Ascending aorta (tissue), 2 donors: Measurements from ENCODE around the gene NAXD. TPM values are rescaled to one million over a fixed set of nuclear protein-coding genes. Genes with fewer than 3 reads are reported as not detected.

Experiments
- DNase-seq, 2 donors: peaks; one replicate each; pipeline ENCODE4 v3.0.0-alpha.2; 2019; ENCODE audit warnings: low spot score in 2 of 2
- H3K27ac ChIP-seq, 2 donors: fragments of 200-600 bp; sonication (generic); one replicate each; pipeline ENCODE4 v1.5.1; 2016 to 2017; ENCODE audit warnings: mild to moderate bottlenecking in 1 of 2
- H3K27me3 ChIP-seq: fragments of 200-600 bp; sonication (generic); one replicate; pipeline ENCODE4 v1.5.1; 2017
- H3K36me3 ChIP-seq, 2 donors: fragments of 200-600 bp; sonication (generic); one replicate each; pipeline ENCODE4 v1.5.1; 2016
- H3K4me1 ChIP-seq, 2 donors: fragments of 200-600 bp; sonication (generic); one replicate each; pipeline ENCODE4 v1.5.1; 2016 to 2017; ENCODE audit warnings: mild to moderate bottlenecking in 1 of 2
- H3K4me3 ChIP-seq, 2 donors: fragments of 200-600 bp; sonication (generic); one replicate each; pipeline ENCODE4 v1.5.1; 2016 to 2017; ENCODE audit warnings: mild to moderate bottlenecking in 1 of 2
- H3K9me3 ChIP-seq, 2 donors: fragments of 200-600 bp; sonication (generic); one replicate each; pipeline ENCODE4 v1.5.1; 2016
- intact Hi-C: fragments of 100-400 bp; cut with DNase I; formaldehyde crosslinking; loops from one replicate; pipeline ENCODE4 v1.15.1; 2023
- total RNA-seq: library from RNA; depleted of rRNA; stranded (reverse); fragments of >200 nt; gene quantifications from one replicate; pipeline ENCODE4 v1.1.0, GENCODE V29; 2016
- TF ChIP-seq, protein P1 (sequence below), 3 experiments: fragments of 200-600 bp in 2 of 3; fragments of 450-650 bp in 1 of 3; sonication (generic) in 2 of 3; IDR thresholded peaks; one replicate each; pipeline ENCODE4 v1.5.1; 2016 to 2019; ENCODE audit warnings: antibody characterized with exemption in 3 of 3, mild to moderate bottlenecking in 1 of 3, moderate library complexity in 1 of 3

NAXD gene
- total RNA-seq, 1 donor from 2014 or later: 1.9 TPM

DNA sequence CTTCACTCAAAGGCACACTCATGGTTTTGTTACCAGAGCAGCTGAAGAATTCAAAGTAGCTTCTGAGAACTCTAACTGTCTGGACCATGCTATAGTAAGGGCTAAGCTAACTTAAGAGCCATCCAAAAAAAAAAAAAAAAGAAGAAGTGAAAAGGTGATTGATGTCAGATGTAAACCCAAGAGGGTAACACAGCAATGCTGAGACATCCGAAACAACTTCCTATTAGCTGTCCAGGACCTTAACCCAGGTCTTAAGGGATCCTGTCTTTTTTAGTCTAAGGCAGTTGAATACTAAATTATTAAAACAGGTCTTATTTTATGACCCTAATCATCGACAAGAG is 42.6 kb upstream of the NAXD start:
- H3K9me3 ChIP-seq: no peaks in the 10 kb centered on the region
- peaks cover 0 to 2% of the 10 kb centered on the region in 2 donors for H3K4me1 ChIP-seq
- intact Hi-C loops: no loop called here
- H3K4me3 ChIP-seq: no peak overlapping the region
- H3K27me3 ChIP-seq: no peaks in the 10 kb centered on the region
- H3K36me3 ChIP-seq: no peaks in the 10 kb centered on the region
- DNase-seq: no peak
- TF ChIP-seq, protein P1, sequence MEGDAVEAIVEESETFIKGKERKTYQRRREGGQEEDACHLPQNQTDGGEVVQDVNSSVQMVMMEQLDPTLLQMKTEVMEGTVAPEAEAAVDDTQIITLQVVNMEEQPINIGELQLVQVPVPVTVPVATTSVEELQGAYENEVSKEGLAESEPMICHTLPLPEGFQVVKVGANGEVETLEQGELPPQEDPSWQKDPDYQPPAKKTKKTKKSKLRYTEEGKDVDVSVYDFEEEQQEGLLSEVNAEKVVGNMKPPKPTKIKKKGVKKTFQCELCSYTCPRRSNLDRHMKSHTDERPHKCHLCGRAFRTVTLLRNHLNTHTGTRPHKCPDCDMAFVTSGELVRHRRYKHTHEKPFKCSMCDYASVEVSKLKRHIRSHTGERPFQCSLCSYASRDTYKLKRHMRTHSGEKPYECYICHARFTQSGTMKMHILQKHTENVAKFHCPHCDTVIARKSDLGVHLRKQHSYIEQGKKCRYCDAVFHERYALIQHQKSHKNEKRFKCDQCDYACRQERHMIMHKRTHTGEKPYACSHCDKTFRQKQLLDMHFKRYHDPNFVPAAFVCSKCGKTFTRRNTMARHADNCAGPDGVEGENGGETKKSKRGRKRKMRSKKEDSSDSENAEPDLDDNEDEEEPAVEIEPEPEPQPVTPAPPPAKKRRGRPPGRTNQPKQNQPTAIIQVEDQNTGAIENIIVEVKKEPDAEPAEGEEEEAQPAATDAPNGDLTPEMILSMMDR (IDR thresholded peaks at IDR 0.05): no peak
- no peak overlapping the region for H3K27ac ChIP-seq

DNA sequence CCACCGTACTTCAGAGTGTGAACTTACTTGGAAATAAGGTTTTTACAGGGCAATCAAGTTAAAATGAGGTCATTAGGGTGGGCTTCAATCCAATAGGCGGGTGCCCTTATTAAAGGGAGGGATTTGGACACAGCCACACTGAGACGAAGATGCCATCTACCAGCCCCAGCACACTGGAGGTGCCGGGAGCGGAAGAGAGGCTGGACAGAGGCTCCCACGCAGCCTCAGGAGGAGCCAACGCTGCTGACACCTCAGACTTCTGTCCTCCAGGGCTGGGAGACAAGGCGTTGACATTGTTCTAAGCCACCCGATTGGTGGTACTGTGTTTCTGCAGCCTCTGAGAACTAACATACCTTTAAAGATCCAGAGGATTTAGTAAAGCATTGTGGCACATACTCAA is 41.2 kb upstream of the NAXD start:
- DNase-seq: no peak
- TF ChIP-seq, protein P1 (IDR thresholded peaks at IDR 0.05): no peak
- no peaks in the 10 kb centered on the region for H3K27me3 ChIP-seq
- H3K4me1 ChIP-seq: peaks cover 0 to 2% of the 10 kb centered on the region in 2 donors
- intact Hi-C loops: no loop called here
- no peaks in the 10 kb centered on the region for H3K36me3 ChIP-seq
- H3K9me3 ChIP-seq: no peaks in the 10 kb centered on the region
- H3K4me3 ChIP-seq: no peak overlapping the region
- no peak overlapping the region for H3K27ac ChIP-seq

DNA sequence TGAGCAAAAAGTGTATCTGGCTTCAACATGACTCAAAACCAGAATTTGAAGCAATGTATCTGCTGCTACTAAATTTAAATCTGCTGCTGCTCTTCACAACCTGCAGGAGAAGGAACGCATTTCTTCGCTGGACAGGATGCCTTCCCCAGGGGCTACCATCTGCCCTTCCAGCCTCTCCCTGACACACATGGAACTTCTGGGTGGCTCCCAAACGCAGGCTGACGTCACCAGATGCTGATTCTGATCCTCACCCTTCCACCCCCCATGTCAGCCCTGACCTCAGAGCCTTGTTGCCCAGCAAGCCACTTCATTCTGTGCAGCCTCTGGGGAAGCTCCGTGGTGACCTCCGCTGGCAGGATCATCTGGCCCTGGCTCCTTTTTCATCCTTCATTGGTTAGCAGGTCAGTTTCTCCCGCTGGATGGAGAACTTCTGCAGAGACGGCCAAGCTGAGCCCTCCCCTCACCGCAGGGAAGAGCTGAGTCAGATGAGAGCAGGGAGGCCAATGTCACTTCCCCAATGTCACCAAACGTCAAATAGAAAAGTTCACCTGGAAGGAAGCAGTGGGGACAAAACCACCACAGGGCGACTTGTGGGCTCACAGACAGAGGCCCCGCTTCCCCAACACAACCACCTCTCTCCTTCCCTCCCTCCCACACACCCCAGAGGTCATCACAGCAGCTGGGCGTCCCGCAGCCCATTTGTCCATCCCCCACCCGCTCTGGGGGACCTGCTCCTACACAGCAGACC is 39.8 kb upstream of the NAXD start:
- H3K9me3 ChIP-seq: no peaks in the 10 kb centered on the region
- no peaks in the 10 kb centered on the region for H3K27me3 ChIP-seq
- H3K4me1 ChIP-seq: peaks cover 0 to 2% of the 10 kb centered on the region in 2 donors
- H3K27ac ChIP-seq: no peak overlapping the region
- H3K36me3 ChIP-seq: no peaks in the 10 kb centered on the region
- intact Hi-C loops: no loop called here
- DNase-seq: no peak
- TF ChIP-seq, protein P1 (IDR thresholded peaks at IDR 0.05): no peak
- H3K4me3 ChIP-seq: no peak overlapping the region

DNA sequence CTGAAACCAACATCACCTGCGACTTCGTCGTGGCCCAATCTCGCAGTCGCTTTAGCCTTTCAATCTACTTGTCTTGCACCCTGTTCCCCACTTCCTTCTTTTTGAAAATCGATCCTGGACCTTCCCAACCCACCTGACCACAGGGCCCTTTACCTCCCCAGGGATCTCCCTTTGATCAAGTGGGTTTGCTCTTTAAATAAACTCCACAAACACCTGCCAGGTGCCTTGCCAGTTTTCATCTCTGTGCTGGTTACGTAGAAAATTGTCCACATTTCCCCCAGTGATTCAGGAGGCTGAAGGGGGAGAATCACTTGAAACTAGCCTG is 39.3 kb upstream of the NAXD start:
- no peak for DNase-seq
- TF ChIP-seq, protein P1 (IDR thresholded peaks at IDR 0.05): no peak
- Histone ChIP-seq H3K36me3 (no peaks in the 10 kb centered on the region), H3K4me3 (no peak overlapping the region), H3K27ac (no peak overlapping the region), H3K4me1 (peaks cover 0 to 2% of the 10 kb centered on the region in 2 donors), H3K27me3 (no peaks in the 10 kb centered on the region), H3K9me3 (no peaks in the 10 kb centered on the region)
- intact Hi-C loops: no loop called here

DNA sequence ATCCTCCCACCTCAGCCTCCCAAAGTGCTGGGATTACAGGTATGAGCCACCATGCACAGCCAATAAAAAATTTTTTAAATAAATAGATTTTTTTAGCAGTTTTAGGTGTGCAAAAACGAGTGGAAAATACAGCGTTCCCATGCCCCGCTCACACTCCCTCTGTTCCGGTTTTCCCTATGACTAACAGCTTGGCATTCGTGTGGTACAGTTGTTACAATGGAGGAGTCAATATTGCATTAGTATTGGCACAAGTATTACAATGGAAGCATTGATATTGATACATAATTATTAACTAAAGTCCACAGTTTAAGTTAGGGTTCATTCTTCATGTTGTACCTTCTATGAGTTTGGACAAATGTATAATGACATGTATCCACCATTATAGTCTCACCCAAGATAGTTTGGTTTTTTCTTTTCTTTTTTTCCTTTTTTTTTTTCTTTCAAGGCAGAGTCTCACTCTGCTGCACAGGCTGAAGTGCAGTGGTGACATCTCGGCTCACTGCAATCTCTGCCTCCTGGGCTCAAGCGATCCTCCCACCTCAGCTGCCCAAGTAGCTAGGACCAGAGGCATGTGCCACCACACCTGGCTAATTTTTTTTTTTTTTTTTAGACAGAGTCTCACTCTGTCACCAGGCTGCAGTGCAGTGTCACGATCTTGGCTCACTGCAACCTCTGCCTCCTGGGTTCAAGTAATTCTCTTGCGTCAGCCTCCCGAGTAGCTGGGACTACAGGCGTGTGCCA is 38.4 kb upstream of the NAXD start:
- Histone ChIP-seq H3K27me3 (no peaks in the 10 kb centered on the region), H3K4me1 (peaks cover 0 to 2% of the 10 kb centered on the region in 2 donors), H3K27ac (no peak overlapping the region), H3K36me3 (no peaks in the 10 kb centered on the region), H3K9me3 (no peaks in the 10 kb centered on the region), H3K4me3 (no peak overlapping the region)
- intact Hi-C loops: no loop called here
- TF ChIP-seq, protein P1 (IDR thresholded peaks at IDR 0.05): no peak
- DNase-seq: no peak
